K562 (cell line): ENCODE data around the gene OGT. TPM values are rescaled to one million over a fixed set of nuclear protein-coding genes. Genes with fewer than 3 reads are reported as not detected.

Experiments
- ARHGAP35 ChIP-seq: fragments of 450-650 bp; IDR thresholded peaks from 2 replicates; pipeline ENCODE4 v1.6.1; 2018; ENCODE audit not compliant: partially characterized antibody
- E2F4 ChIP-seq: sonication (generic); formaldehyde crosslinking; IDR thresholded peaks from 2 replicates; pipeline ENCODE4 v1.8.0; 2022; ENCODE audit warnings: mild to moderate bottlenecking, low read depth, missing genetic modification reagents
- FOXO4 ChIP-seq: fragments of 450-650 bp; formaldehyde crosslinking; IDR thresholded peaks from 2 replicates; pipeline ENCODE4 v1.4.0; 2020; ENCODE audit warnings: mild to moderate bottlenecking, moderate library complexity
- HCFC1 ChIP-seq: IDR thresholded peaks from 2 replicates; pipeline ENCODE4 v1.6.1; 2012; ENCODE audit warnings: low read depth, low read length, improper control_type of control experiment
- HDAC2 ChIP-seq: fragments of 450-650 bp; IDR thresholded peaks from 2 replicates; pipeline ENCODE4 v1.6.1; 2016; ENCODE audit warnings: mild to moderate bottlenecking
- HMG20A ChIP-seq: fragments of 450-650 bp; formaldehyde crosslinking; conservative IDR thresholded peaks from 2 replicates; pipeline ENCODE4 v1.4.0; 2020; ENCODE audit warnings: mild to moderate bottlenecking, mixed read lengths
- KDM5B ChIP-seq: fragments of 200-600 bp; sonication (generic); IDR thresholded peaks from 2 replicates; pipeline ENCODE4 v1.6.1; 2012; ENCODE audit warnings: low read depth, mild to moderate bottlenecking, moderate library complexity, low read length, control low read depth, inconsistent platforms; ENCODE audit not compliant: insufficient replicate concordance
- L3MBTL2 ChIP-seq: fragments of 450-650 bp; IDR thresholded peaks from 2 replicates; pipeline ENCODE4 v1.6.1; 2016; ENCODE audit warnings: mild to moderate bottlenecking, moderate library complexity
- MBD1 ChIP-seq: fragments of 250-450 bp; sonication (Bioruptor Pico); IDR thresholded peaks from 2 replicates; pipeline ENCODE4 v1.8.0; 2022; ENCODE audit warnings: inconsistent platforms
- MED1 ChIP-seq: sonication (generic); formaldehyde crosslinking; IDR thresholded peaks from 2 replicates; pipeline ENCODE4 v1.8.1; 2023; ENCODE audit warnings: missing genetic modification reagents, borderline replicate concordance
- MYBL2 ChIP-seq, 2 experiments: fragments of 450-650 bp in 1 of 2; sonication (generic) in 1 of 2; formaldehyde crosslinking in 1 of 2; IDR thresholded peaks; 2 replicates each; pipeline versions ENCODE4 v1.6.1 to v1.8.1; 2017 to 2022; ENCODE audit warnings: borderline replicate concordance in 1 of 2, inconsistent platforms in 1 of 2, low read depth in 1 of 2, mild to moderate bottlenecking in 1 of 2, missing genetic modification reagents in 1 of 2, moderate library complexity in 1 of 2
- NR2F6 ChIP-seq: fragments of 450-650 bp; formaldehyde crosslinking; IDR thresholded peaks from 2 replicates; pipeline ENCODE4 v1.4.0; 2020; ENCODE audit warnings: mild to moderate bottlenecking
- PHF21A ChIP-seq: fragments of 450-650 bp; IDR thresholded peaks from 2 replicates; pipeline ENCODE4 v1.6.1; 2017; ENCODE audit warnings: low read depth, borderline replicate concordance
- PURB ChIP-seq: sonication (generic); formaldehyde crosslinking; IDR thresholded peaks from 2 replicates; pipeline ENCODE4 v1.9.0; 2021; ENCODE audit warnings: low read depth, mild to moderate bottlenecking, missing genetic modification reagents
- RB1 ChIP-seq: fragments of 450-650 bp; IDR thresholded peaks from 2 replicates; pipeline ENCODE4 v1.6.1; 2017; ENCODE audit warnings: low read depth, mild to moderate bottlenecking
- RREB1 ChIP-seq: fragments of 250-450 bp; sonication (Bioruptor Pico); IDR thresholded peaks from 2 replicates; pipeline ENCODE4 v1.4.0; 2020
- SMAD2 ChIP-seq: fragments of 150-350 bp; IDR thresholded peaks from 2 replicates; pipeline ENCODE4 v1.6.1; 2014; ENCODE audit warnings: low read depth, mild to moderate bottlenecking, low read length
- ZNF444 ChIP-seq: fragments of 250-450 bp; sonication (Bioruptor Pico); IDR thresholded peaks from 2 replicates; pipeline ENCODE4 v1.4.0; 2020; ENCODE audit warnings: mild to moderate bottlenecking, moderate library complexity
- polyA plus RNA-seq, 8 experiments: library from polyadenylated mRNA; depleted of rRNA in 4 of 8; stranded (reverse) in 5 of 8; unstranded in 3 of 8; fragments of >200 nt; fragmentation: Nextera tagmentation in 2 of 8; fragmentation: Illumina TruSeq in 1 of 8; extraction: Ambion mirVana in 2 of 8; extraction: Trizol in 1 of 8; gene quantifications; 2 replicates each; pipeline versions ENCODE4 v1.2.1 to v1.2.3, GENCODE V29; 2011 to 2014; ENCODE audit warnings: inconsistent platforms in 1 of 8, missing spikeins in 1 of 8
- total RNA-seq, 7 experiments: library from RNA; depleted of rRNA in 6 of 7; stranded (reverse); fragments of >200 nt in 6 of 7; fragmentation: Illumina TruSeq in 2 of 7; extraction: Trizol in 2 of 7; gene quantifications; 2 replicates each; pipeline versions ENCODE4 v1.2.1 to v1.2.3, GENCODE V29; 2011 to 2021; ENCODE audit warnings: low replicate concordance in 1 of 7

Gene OGT
- total and polyA plus RNA-seq, 9 of the 15 experiments (the other 6 are each of a cell fraction or from before 2014, with no cell fraction given): 38.9 to 347 (median 117) TPM

GRCh38 chrX:71532753-71533425 is at the start of gene OGT (continued):
- TF ChIP-seq PURB (CRISPR knock-in tag) (no peak), HCFC1 (peak; percentile 61), HMG20A (CRISPR knock-in tag) (no peak), RB1 (peak; percentile 81; the same call in 1 of the 2 replicates), KDM5B (peak; percentile 90), ARHGAP35 (no peak), ZNF444 (no peak), FOXO4 (CRISPR knock-in tag) (no peak), RREB1 (no peak), MBD1 (CRISPR knock-in tag) (no peak), NR2F6 (CRISPR knock-in tag) (no peak), E2F4 (CRISPR knock-in tag) (no peak), HDAC2 (peak; percentile 72; the same call in 1 of the 2 replicates), SMAD2 (no peak), MED1 (CRISPR knock-in tag) (no peak), MYBL2 (IDR thresholded peaks at IDR 0.05; ENCODE audit: low read depth) (no peak), MYBL2 (CRISPR knock-in tag; IDR thresholded peaks at IDR 0.05; ENCODE audit: borderline replicate concordance) (no peak), PHF21A (no peak), L3MBTL2 (peak; percentile 58)
